Measurements from ENCODE around the gene ATG7.
"Not testable (repeated sequence)": the region's sequence is repeated elsewhere in the genome, so short reads cannot be mapped to it uniquely, and the experiment has no call there.

The ATG7 gene

DNA sequence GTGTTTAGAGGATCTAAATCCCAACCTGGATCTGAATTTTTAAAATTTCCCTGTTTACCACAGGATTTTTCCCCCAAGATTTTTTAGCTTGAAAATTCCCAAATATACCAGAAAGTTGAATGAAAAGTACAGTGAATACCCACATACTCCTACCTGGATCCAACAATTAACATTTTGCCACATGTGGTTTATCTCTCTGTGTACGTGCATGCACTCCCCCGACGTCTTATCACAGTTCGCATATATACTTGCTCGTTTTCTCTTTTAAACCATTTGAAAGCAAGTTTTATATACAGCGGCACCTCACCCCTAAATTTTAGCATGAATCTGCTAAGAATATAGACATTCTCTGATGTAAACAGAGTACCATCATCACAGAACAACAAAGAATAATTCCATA, 165.3 kb downstream of the ATG7 start:
- H3K27ac ChIP-seq (ENCODE audit: low read depth, low read length), result no peak overlapping the region
- H4K20me1 ChIP-seq (ENCODE audit: control insufficient read depth, insufficient read depth, low read depth, low read length), result no peaks in the 10 kb centered on the region
- no peaks in the 10 kb centered on the region for H3F3A ChIP-seq (ENCODE audit: control insufficient read depth, insufficient read depth)
- H3K36me3 ChIP-seq (ENCODE audit: control insufficient read depth, low read length), result no peaks in the 10 kb centered on the region
- H3K27me3 ChIP-seq (ENCODE audit: control insufficient read depth, low read length), result no peaks in the 10 kb centered on the region
- no peaks in the 10 kb centered on the region for H3K9me2 ChIP-seq (replicated peaks; ENCODE audit: control insufficient read depth, low read length)
- no peaks in the 10 kb centered on the region for H3K79me2 ChIP-seq (ENCODE audit: control insufficient read depth, low read length)
- TF ChIP-seq, protein P1, sequence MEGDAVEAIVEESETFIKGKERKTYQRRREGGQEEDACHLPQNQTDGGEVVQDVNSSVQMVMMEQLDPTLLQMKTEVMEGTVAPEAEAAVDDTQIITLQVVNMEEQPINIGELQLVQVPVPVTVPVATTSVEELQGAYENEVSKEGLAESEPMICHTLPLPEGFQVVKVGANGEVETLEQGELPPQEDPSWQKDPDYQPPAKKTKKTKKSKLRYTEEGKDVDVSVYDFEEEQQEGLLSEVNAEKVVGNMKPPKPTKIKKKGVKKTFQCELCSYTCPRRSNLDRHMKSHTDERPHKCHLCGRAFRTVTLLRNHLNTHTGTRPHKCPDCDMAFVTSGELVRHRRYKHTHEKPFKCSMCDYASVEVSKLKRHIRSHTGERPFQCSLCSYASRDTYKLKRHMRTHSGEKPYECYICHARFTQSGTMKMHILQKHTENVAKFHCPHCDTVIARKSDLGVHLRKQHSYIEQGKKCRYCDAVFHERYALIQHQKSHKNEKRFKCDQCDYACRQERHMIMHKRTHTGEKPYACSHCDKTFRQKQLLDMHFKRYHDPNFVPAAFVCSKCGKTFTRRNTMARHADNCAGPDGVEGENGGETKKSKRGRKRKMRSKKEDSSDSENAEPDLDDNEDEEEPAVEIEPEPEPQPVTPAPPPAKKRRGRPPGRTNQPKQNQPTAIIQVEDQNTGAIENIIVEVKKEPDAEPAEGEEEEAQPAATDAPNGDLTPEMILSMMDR (IDR thresholded peaks at IDR 0.05; ENCODE audit: low read depth, low read length, poor library complexity, severe bottlenecking), result no peak
- TF ChIP-seq EZH2phosphoT487 (IDR thresholded peaks at IDR 0.05; ENCODE audit: borderline replicate concordance, low read length), result no peak
- no peak overlapping the region for H3K4me3 ChIP-seq (ENCODE audit: low read length)
- peaks cover 8% of the 10 kb centered on the region for H3K4me1 ChIP-seq (ENCODE audit: control insufficient read depth, low read length)
- H3K9me3 ChIP-seq (ENCODE audit: control insufficient read depth, insufficient read depth, low read length), result no peaks in the 10 kb centered on the region
- no peak overlapping the region for H3K4me2 ChIP-seq (ENCODE audit: low read length)

DNA sequence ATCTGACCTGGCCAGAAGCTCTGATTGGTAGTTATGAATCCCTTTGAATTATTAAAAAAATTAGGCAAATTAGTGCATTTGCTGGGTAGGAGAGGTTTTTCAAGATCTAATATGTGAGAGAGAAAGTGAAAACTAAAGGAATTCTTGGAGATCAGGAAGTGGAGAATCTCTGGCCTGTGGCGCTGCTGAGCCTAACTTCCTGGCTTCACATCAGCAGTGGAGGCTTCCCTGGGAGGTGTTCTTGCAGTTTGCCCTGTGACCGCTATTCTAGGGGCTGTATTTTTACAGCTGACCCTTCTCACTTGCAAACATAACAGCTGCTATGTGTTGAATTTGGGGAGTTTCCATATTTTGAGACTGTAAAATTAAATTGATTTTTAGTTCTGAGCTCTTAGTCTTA, 166.4 kb downstream of the ATG7 start:
- Histone ChIP-seq H3K36me3 (ENCODE audit: control insufficient read depth, low read length) (no peaks in the 10 kb centered on the region), H3K27ac (ENCODE audit: low read depth, low read length) (no peak overlapping the region)

DNA sequence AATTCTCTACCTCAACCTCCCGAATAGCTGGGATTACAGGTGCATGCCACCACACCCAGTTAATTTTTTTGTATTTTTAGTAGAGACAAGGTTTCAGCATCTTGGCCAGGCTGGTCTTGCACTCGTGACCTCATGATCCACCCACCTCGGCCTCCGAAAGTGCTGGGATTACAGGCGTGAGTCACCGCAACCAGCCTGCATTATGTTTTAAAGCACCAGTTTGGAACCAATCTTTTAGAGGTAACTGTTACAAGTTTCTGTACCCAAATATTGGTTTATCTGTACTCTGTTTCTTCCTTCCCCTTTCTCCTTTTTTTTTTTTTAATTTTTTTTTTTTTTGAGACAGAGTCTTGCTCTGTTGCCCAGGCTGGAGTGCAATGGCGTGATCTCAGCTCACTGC, 169.1 kb downstream of the ATG7 start:
- H3K27ac ChIP-seq (ENCODE audit: low read depth, low read length); H3K79me2 ChIP-seq (ENCODE audit: control insufficient read depth, low read length); H3K4me3 ChIP-seq (ENCODE audit: low read length); H3K27me3 ChIP-seq (ENCODE audit: control insufficient read depth, low read length); H3K4me2 ChIP-seq (ENCODE audit: low read length); H3K4me1 ChIP-seq (ENCODE audit: control insufficient read depth, low read length); H3K9me2 ChIP-seq (replicated peaks; ENCODE audit: control insufficient read depth, low read length); H4K20me1 ChIP-seq (ENCODE audit: control insufficient read depth, insufficient read depth, low read depth, low read length); H3K9me3 ChIP-seq (ENCODE audit: control insufficient read depth, insufficient read depth, low read length); H3K36me3 ChIP-seq (ENCODE audit: control insufficient read depth, low read length); H3F3A ChIP-seq (ENCODE audit: control insufficient read depth, insufficient read depth): not testable (repeated sequence)

More for the DNA sequence above, 166.4 kb downstream of the ATG7 start:
- H3K79me2 ChIP-seq (ENCODE audit: control insufficient read depth, low read length), result no peaks in the 10 kb centered on the region
- peaks cover 4% of the 10 kb centered on the region for H3K4me1 ChIP-seq (ENCODE audit: control insufficient read depth, low read length)
- H3K9me3 ChIP-seq (ENCODE audit: control insufficient read depth, insufficient read depth, low read length), result no peaks in the 10 kb centered on the region
- no peak overlapping the region for H3K4me2 ChIP-seq (ENCODE audit: low read length)
- H3K4me3 ChIP-seq (ENCODE audit: low read length), result no peak overlapping the region
- no peaks in the 10 kb centered on the region for H3F3A ChIP-seq (ENCODE audit: control insufficient read depth, insufficient read depth)
- no peaks in the 10 kb centered on the region for H4K20me1 ChIP-seq (ENCODE audit: control insufficient read depth, insufficient read depth, low read depth, low read length)
- H3K27me3 ChIP-seq (ENCODE audit: control insufficient read depth, low read length), result no peaks in the 10 kb centered on the region
- TF ChIP-seq, protein P1 (IDR thresholded peaks at IDR 0.05; ENCODE audit: low read depth, low read length, poor library complexity, severe bottlenecking), result no peak
- no peak for TF ChIP-seq EZH2phosphoT487 (IDR thresholded peaks at IDR 0.05; ENCODE audit: borderline replicate concordance, low read length)
- H3K9me2 ChIP-seq (replicated peaks; ENCODE audit: control insufficient read depth, low read length), result no peaks in the 10 kb centered on the region

DNA sequence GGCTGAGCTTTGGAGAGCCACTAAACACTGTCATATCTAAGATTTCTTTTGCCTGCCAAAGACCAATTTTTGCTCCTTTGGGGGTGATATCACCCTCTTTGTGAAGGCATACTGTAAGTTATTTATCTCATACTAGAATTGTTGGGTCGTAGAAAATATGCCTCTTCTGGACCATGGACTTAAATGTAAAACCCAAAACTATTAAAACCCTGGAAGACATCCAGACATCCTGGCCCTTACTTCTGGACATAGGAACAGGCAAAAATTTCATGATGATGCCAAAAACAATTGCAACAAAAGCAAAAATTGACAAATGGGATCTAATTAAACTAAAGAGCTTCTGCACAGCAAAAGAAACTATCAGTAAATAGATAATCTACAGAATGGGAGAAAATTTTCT, 172.2 kb downstream of the ATG7 start:
- Histone ChIP-seq H3K27me3 (ENCODE audit: control insufficient read depth, low read length) (no peaks in the 10 kb centered on the region), H3K36me3 (ENCODE audit: control insufficient read depth, low read length) (no peaks in the 10 kb centered on the region), H3K4me3 (ENCODE audit: low read length) (no peak overlapping the region), H3K27ac (ENCODE audit: low read depth, low read length) (no peak overlapping the region), H3F3A (ENCODE audit: control insufficient read depth, insufficient read depth) (no peaks in the 10 kb centered on the region), H4K20me1 (ENCODE audit: control insufficient read depth, insufficient read depth, low read depth, low read length) (no peaks in the 10 kb centered on the region), H3K9me2 (replicated peaks; ENCODE audit: control insufficient read depth, low read length) (no peaks in the 10 kb centered on the region), H3K4me2 (ENCODE audit: low read length) (no peak overlapping the region), H3K4me1 (ENCODE audit: control insufficient read depth, low read length) (no peaks in the 10 kb centered on the region), H3K9me3 (ENCODE audit: control insufficient read depth, insufficient read depth, low read length) (no peaks in the 10 kb centered on the region), H3K79me2 (ENCODE audit: control insufficient read depth, low read length) (no peaks in the 10 kb centered on the region)
- TF ChIP-seq EZH2phosphoT487 (IDR thresholded peaks at IDR 0.05; ENCODE audit: borderline replicate concordance, low read length), result no peak
- TF ChIP-seq, protein P1 (IDR thresholded peaks at IDR 0.05; ENCODE audit: low read depth, low read length, poor library complexity, severe bottlenecking), result no peak

DNA sequence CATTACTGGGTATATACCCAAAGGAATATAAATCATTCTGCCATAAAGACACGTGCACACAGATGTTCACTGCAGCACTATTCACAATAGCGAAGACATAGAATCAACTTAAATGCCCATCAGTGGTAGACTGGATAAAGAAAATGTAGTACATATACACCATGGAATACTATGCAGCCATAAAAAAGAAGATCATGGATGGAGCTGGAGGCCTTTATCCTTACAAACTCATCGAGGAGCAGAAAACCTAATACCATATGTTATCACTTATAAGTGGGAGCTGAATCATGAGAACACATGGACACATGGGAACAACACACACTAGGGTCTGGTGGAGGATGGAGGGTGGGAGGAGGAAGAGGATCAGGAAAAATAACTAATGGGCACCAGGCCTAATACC, 173.0 kb downstream of the ATG7 start:
- H3F3A ChIP-seq (ENCODE audit: control insufficient read depth, insufficient read depth); H3K79me2 ChIP-seq (ENCODE audit: control insufficient read depth, low read length); H3K9me2 ChIP-seq (replicated peaks; ENCODE audit: control insufficient read depth, low read length); H3K27ac ChIP-seq (ENCODE audit: low read depth, low read length); H4K20me1 ChIP-seq (ENCODE audit: control insufficient read depth, insufficient read depth, low read depth, low read length); H3K36me3 ChIP-seq (ENCODE audit: control insufficient read depth, low read length); H3K9me3 ChIP-seq (ENCODE audit: control insufficient read depth, insufficient read depth, low read length); H3K4me2 ChIP-seq (ENCODE audit: low read length); H3K4me1 ChIP-seq (ENCODE audit: control insufficient read depth, low read length); H3K4me3 ChIP-seq (ENCODE audit: low read length); H3K27me3 ChIP-seq (ENCODE audit: control insufficient read depth, low read length): not testable (repeated sequence)

All from DOHH2 (cell line).